NB4 (cell line): ENCODE measurements around the gene TNS1.

Experiments
- CTCF ChIP-seq: IDR thresholded peaks from one replicate; pipeline ENCODE4 v1.5.1; 2012; ENCODE audit warnings: low read depth, low read length
- MYC ChIP-seq: IDR thresholded peaks from 2 replicates; pipeline ENCODE4 v1.6.1; 2011; ENCODE audit warnings: low read depth, low read length
- POLR2A ChIP-seq: IDR thresholded peaks from 2 replicates; pipeline ENCODE4 v1.6.1; 2011; ENCODE audit warnings: mild to moderate bottlenecking; ENCODE audit not compliant: insufficient read length; ENCODE audit errors: extremely low read depth

- no peak for TF ChIP-seq MYC
- TF ChIP-seq CTCF: no peak
- no peak for TF ChIP-seq POLR2A
Observed at GRCh38 chr2:217834744-217835513, 167.9 kb downstream of the TNS1 start.
